DMS53 treated with DMSO at 0.1 percent for 48 hours (cell line): Measurements from ENCODE around the gene MYH16.
"Not testable (repeated sequence)": the region's sequence is repeated elsewhere in the genome, so short reads cannot be mapped to it uniquely, and the experiment has no call there.

ENCODE experiments used
- DNase-seq: peaks from one replicate; lab custom pipeline; 2025; ENCODE audit not compliant: unreplicated experiment; lab: John Stamatoyannopoulos, UW

MYH16 gene

GRCh38 chr7:99272476-99273045 lies at the start of gene MYH16:
TSS of gene MYH16 (plus strand) at chr7:99272839.
- DNase-seq, result no peak

GRCh38 chr7:99224263-99224898 lies 48.3 kb upstream of the MYH16 start:
- DNase-seq, result peak; percentile 76

- DNase-seq, result no peak
Observed at GRCh38 chr7:99224899-99225265, 47.8 kb upstream of the MYH16 start.

GRCh38 chr7:99229234-99229633 lies 43.4 kb upstream of the MYH16 start:
- DNase-seq, result no peak

GRCh38 chr7:99232082-99232770 lies 40.4 kb upstream of the MYH16 start:
- no peak for DNase-seq

- DNase-seq, result not testable (repeated sequence)
Observed at GRCh38 chr7:99232955-99233354, 39.7 kb upstream of the MYH16 start.

- DNase-seq, result no peak
Observed at GRCh38 chr7:99234185-99234584, 38.5 kb upstream of the MYH16 start.

- DNase-seq, result no peak
Observed at GRCh38 chr7:99235925-99236324, 36.7 kb upstream of the MYH16 start.

GRCh38 chr7:99237876-99238275 lies 34.8 kb upstream of the MYH16 start:
- not testable (repeated sequence) for DNase-seq

GRCh38 chr7:99238558-99239341 lies 33.9 kb upstream of the MYH16 start:
- DNase-seq, result no peak

GRCh38 chr7:99242682-99243081 lies 30.0 kb upstream of the MYH16 start:
- no peak for DNase-seq

- no peak for DNase-seq
Observed at GRCh38 chr7:99243751-99244337, 28.8 kb upstream of the MYH16 start.

- no peak for DNase-seq
Observed at GRCh38 chr7:99244939-99245338, 27.7 kb upstream of the MYH16 start.

- no peak for DNase-seq
Observed at GRCh38 chr7:99248391-99249095, 24.1 kb upstream of the MYH16 start.

GRCh38 chr7:99249985-99250575 lies 22.6 kb upstream of the MYH16 start:
- DNase-seq, result no peak

- DNase-seq, result no peak
Observed at GRCh38 chr7:99252166-99252895, 20.3 kb upstream of the MYH16 start.

- no peak for DNase-seq
Observed at GRCh38 chr7:99253369-99253768, 19.3 kb upstream of the MYH16 start.

GRCh38 chr7:99254390-99254789 lies 18.2 kb upstream of the MYH16 start:
- DNase-seq, result no peak

- DNase-seq, result no peak
Observed at GRCh38 chr7:99255463-99255862, 17.2 kb upstream of the MYH16 start.

GRCh38 chr7:99257065-99257464 lies 15.6 kb upstream of the MYH16 start:
- DNase-seq, result no peak
